KMS-11 (cell line): ENCODE results near the gene RUNX1.

Experiments used
- H2AFZ ChIP-seq: fragments of 200-600 bp; sonication (generic); 2 replicates; pipeline ENCODE4 v1.6.1; 2016; ENCODE audit warnings: antibody characterized with exemption, mixed run types, low read depth
- H3K27ac ChIP-seq: fragments of 200-600 bp; sonication (generic); 2 replicates; pipeline ENCODE4 v1.6.1; 2016; ENCODE audit warnings: mild to moderate bottlenecking, mixed run types
- H3K27me3 ChIP-seq: fragments of 200-600 bp; sonication (generic); 2 replicates; pipeline ENCODE4 v1.6.1; 2017; ENCODE audit warnings: mild to moderate bottlenecking, low read depth, mixed run types, moderate library complexity; ENCODE audit not compliant: insufficient read depth
- H3K36me3 ChIP-seq: fragments of 200-600 bp; sonication (generic); 2 replicates; pipeline ENCODE4 v1.6.1; 2017; ENCODE audit warnings: mild to moderate bottlenecking, mixed run types; ENCODE audit not compliant: insufficient read depth
- H3K4me1 ChIP-seq: fragments of 200-600 bp; sonication (generic); 2 replicates; pipeline ENCODE4 v1.6.1; 2016; ENCODE audit warnings: mild to moderate bottlenecking, low read depth, mixed run types; ENCODE audit not compliant: poor library complexity, severe bottlenecking
- H3K4me2 ChIP-seq: fragments of 200-600 bp; sonication (generic); 2 replicates; pipeline ENCODE4 v1.7.0; 2016; ENCODE audit warnings: mild to moderate bottlenecking, mixed run types
- H3K4me3 ChIP-seq: fragments of 200-600 bp; sonication (generic); IDR thresholded peaks from 2 replicates; pipeline ENCODE4 v1.6.1; 2017; ENCODE audit warnings: low read depth, low read length, mixed read lengths; ENCODE audit not compliant: insufficient read depth
- H3K79me2 ChIP-seq: fragments of 200-600 bp; sonication (generic); 2 replicates; pipeline ENCODE4 v1.6.1; 2016; ENCODE audit warnings: low read depth, mixed run types; ENCODE audit not compliant: insufficient read depth
- H3K9ac ChIP-seq: fragments of 200-600 bp; sonication (generic); 2 replicates; pipeline ENCODE4 v1.6.1; 2016; ENCODE audit warnings: mild to moderate bottlenecking, mixed run types
- H4K20me1 ChIP-seq: fragments of 200-600 bp; sonication (generic); 2 replicates; pipeline ENCODE4 v1.6.1; 2016; ENCODE audit warnings: mild to moderate bottlenecking, mixed run types; ENCODE audit not compliant: insufficient read depth
- TF ChIP-seq, protein P1 (sequence below): fragments of 200-600 bp; sonication (generic); conservative IDR thresholded peaks from 2 replicates; pipeline ENCODE4 v1.6.1; 2017; ENCODE audit warnings: low read depth, mild to moderate bottlenecking, antibody characterized with exemption, low read length, moderate library complexity, mixed read lengths

The RUNX1 gene

DNA sequence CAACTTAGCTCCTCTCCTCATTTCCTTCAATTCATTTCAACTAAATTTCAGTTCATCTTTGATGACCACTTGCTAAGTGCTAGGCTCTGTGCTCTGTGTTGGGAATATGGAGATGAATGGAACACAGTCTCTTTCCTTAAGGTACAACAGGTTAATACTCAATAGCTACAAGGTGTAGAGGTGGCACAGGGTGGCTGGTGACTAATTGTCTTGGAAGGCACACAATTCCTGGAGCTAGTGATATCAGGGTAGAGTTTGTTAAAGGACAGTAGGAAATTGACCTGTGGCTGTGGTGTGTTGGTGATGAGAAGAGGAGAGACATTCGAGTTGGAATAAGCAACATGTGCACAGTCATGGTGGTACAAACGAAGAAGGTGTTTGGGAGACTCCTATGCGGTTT lies 124.9 kb downstream of the RUNX1 start:
- Histone ChIP-seq H4K20me1 (no peaks in the 10 kb centered on the region), H3K79me2 (no peaks in the 10 kb centered on the region), H3K27ac (no peak overlapping the region), H3K4me3 (no peak overlapping the region), H3K4me1 (no peaks in the 10 kb centered on the region), H3K27me3 (no peaks in the 10 kb centered on the region), H3K36me3 (no peaks in the 10 kb centered on the region), H3K4me2 (no peak overlapping the region), H2AFZ (no peak overlapping the region), H3K9ac (no peak overlapping the region)
- TF ChIP-seq, protein P1, sequence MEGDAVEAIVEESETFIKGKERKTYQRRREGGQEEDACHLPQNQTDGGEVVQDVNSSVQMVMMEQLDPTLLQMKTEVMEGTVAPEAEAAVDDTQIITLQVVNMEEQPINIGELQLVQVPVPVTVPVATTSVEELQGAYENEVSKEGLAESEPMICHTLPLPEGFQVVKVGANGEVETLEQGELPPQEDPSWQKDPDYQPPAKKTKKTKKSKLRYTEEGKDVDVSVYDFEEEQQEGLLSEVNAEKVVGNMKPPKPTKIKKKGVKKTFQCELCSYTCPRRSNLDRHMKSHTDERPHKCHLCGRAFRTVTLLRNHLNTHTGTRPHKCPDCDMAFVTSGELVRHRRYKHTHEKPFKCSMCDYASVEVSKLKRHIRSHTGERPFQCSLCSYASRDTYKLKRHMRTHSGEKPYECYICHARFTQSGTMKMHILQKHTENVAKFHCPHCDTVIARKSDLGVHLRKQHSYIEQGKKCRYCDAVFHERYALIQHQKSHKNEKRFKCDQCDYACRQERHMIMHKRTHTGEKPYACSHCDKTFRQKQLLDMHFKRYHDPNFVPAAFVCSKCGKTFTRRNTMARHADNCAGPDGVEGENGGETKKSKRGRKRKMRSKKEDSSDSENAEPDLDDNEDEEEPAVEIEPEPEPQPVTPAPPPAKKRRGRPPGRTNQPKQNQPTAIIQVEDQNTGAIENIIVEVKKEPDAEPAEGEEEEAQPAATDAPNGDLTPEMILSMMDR: no peak

DNA sequence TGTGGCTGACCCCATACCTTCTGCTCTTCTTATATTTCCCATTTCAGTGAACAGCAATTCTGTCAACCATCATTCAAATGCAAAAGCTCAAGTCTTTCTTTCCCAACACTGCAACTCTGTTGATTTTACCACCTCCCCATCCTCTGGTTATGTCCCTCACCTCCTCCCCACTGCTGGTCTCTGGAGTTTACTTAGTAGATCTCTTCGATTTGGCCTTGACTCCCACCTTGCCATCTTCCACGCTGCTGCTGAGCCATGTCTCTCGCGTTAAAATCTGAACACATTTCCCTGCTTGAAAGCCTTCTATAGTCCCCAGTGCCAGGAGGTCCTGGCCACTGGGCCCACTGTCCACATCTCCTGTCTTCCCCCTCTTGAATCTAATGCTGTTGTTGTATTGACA lies 125.5 kb downstream of the RUNX1 start:
- no peak overlapping the region for H3K9ac ChIP-seq
- no peaks in the 10 kb centered on the region for H3K4me1 ChIP-seq
- no peak overlapping the region for H3K27ac ChIP-seq
- no peaks in the 10 kb centered on the region for H3K79me2 ChIP-seq
- no peaks in the 10 kb centered on the region for H3K27me3 ChIP-seq
- TF ChIP-seq, protein P1: no peak
- no peak overlapping the region for H2AFZ ChIP-seq
- H4K20me1 ChIP-seq: no peaks in the 10 kb centered on the region
- no peak overlapping the region for H3K4me3 ChIP-seq
- H3K36me3 ChIP-seq: no peaks in the 10 kb centered on the region
- no peak overlapping the region for H3K4me2 ChIP-seq

DNA sequence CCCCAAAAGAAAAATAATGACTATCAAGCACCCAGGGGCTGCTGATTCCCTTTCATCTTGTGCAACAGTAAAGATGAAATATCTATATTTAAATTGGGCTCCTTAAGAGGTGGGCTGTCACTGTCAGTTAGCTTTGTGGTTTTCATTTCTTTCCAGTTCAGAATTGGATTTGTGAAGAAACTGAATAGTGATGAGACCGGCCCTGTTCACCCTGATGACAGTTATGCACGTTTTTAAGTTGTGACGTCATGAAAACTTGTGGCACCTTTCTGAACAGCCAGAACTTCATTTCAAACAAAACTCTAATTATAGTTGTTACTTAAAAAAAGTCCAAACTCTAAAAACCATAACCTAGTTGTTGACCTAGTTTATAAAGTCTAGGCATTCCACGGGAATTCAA lies 125.9 kb downstream of the RUNX1 start:
- Histone ChIP-seq H3K36me3 (no peaks in the 10 kb centered on the region), H2AFZ (no peak overlapping the region), H3K79me2 (no peaks in the 10 kb centered on the region), H3K27ac (no peak overlapping the region), H3K4me1 (no peaks in the 10 kb centered on the region), H3K4me3 (no peak overlapping the region), H3K4me2 (no peak overlapping the region), H3K9ac (no peak overlapping the region), H4K20me1 (no peaks in the 10 kb centered on the region), H3K27me3 (no peaks in the 10 kb centered on the region)
- TF ChIP-seq, protein P1: no peak

DNA sequence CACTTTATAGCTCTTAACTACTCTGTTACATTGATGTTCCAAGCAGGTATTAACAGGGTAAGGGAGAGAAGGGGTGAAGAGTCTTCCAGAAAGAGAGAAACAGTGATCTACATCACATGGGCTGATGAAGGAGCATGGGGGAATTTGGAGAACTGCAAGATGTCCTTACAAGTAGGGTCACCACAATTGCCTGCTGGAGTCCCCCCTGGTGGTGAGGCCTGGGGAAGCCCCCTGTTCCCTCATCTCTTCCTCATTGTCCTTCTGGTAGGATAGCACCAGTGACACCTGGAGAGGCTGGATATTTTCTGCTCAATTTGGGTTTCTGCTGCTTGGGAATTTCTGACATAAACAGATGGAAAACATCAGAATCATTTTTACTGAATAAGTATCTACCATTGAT lies 126.6 kb downstream of the RUNX1 start:
- Histone ChIP-seq H3K9ac (no peak overlapping the region), H3K27ac (no peak overlapping the region), H3K79me2 (no peaks in the 10 kb centered on the region), H3K27me3 (no peaks in the 10 kb centered on the region), H3K4me1 (no peaks in the 10 kb centered on the region), H3K4me3 (no peak overlapping the region), H4K20me1 (no peaks in the 10 kb centered on the region), H3K4me2 (no peak overlapping the region), H3K36me3 (no peaks in the 10 kb centered on the region), H2AFZ (no peak overlapping the region)
- TF ChIP-seq, protein P1: no peak

DNA sequence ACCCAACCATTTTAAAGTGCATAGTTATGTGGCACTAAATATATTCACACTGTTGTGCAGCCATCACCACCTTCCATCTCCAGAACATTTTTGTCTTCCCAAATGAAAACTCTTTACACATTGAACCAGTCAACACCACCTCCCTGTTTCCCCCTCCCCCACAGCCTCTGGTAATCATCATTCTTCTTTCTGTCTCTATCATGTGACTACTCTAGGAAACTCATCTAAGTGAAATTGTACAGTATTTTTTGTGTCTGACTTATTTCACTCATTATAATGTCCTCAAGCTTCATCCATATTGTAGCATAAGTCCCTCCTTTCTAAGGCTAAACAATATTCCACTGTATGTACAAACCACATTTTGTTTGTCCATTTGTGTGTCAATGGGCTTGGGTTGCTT lies 128.0 kb downstream of the RUNX1 start:
- no peak overlapping the region for H3K4me3 ChIP-seq
- TF ChIP-seq, protein P1: no peak
- H3K9ac ChIP-seq: no peak overlapping the region
- H3K4me2 ChIP-seq: no peak overlapping the region
- H3K36me3 ChIP-seq: no peaks in the 10 kb centered on the region
- H3K27ac ChIP-seq: no peak overlapping the region
- no peaks in the 10 kb centered on the region for H4K20me1 ChIP-seq
- H3K27me3 ChIP-seq: no peaks in the 10 kb centered on the region
- no peaks in the 10 kb centered on the region for H3K4me1 ChIP-seq
- H3K79me2 ChIP-seq: no peaks in the 10 kb centered on the region
- H2AFZ ChIP-seq: no peak overlapping the region
